ENCODE data around the gene RS1. TPM values are rescaled to one million over a fixed set of nuclear protein-coding genes. Genes with fewer than 3 reads are reported as not detected.

The RS1 gene
- total RNA-seq, 6 experiments from 2014 or later = not detected

DNA sequence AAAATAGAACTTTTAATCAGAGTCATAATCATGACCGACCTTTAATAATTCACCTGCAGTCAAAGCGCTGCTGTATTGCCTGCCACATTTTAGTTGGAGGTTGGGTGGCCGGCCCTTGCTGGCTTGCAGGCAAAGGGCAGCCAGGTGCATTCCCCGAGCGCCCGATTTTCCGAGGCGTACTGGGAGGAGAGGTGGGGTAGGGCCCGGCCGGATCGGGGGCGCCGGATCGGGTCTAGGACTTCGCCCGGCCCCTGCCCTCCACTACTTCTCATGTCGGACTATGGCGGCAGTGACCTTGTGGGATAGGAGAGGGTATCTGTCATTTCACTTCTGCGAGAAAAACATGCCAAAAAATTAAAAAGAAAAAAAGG, 2.5 kb upstream of the RS1 start:
- H3K4me1 ChIP-seq = no peaks in the 10 kb centered on the region
- H3K4me3 ChIP-seq = peak overlapping the region; percentile 45 to 70 (median 69)
- no peaks in the 10 kb centered on the region for H3K27me3 ChIP-seq
- TF ChIP-seq POLR2A (IDR thresholded peaks at IDR 0.05) (no peak), CTCF (IDR thresholded peaks at IDR 0.05) (no peak)
- H3K9me3 ChIP-seq = no peaks in the 10 kb centered on the region
- DNase-seq = peak; percentile 52 to 69 (median 57)
- intact Hi-C loops (cut with DNase I) = no loop called here
- H3K36me3 ChIP-seq = no peaks in the 10 kb centered on the region
- 20% methylated on average over 19 of the region's 19 CpGs for WGBS (ENCODE audit: insufficient coverage, low coverage, low lambda C conversion rate, missing lambda C conversion rate)
- peak overlapping the region in 2 of 3 donors; percentile 32 to 72 for H3K27ac ChIP-seq
- ATAC-seq = peak; percentile 61 to 74 (median 66)

GRCh38 chrX:18668071-18668835, 3.7 kb downstream of the RS1 start:
- Histone ChIP-seq H3K4me3 (no peak overlapping the region), H3K4me1 (no peaks in the 10 kb centered on the region), H3K27ac (no peak overlapping the region), H3K27me3 (no peaks in the 10 kb centered on the region), H3K36me3 (no peaks in the 10 kb centered on the region), H3K9me3 (no peaks in the 10 kb centered on the region)
- 69% methylated on average over 15 of the region's 15 CpGs for WGBS (ENCODE audit: insufficient coverage, low coverage, low lambda C conversion rate, missing lambda C conversion rate)
- TF ChIP-seq CTCF (IDR thresholded peaks at IDR 0.05) (no peak), POLR2A (IDR thresholded peaks at IDR 0.05) (no peak)
- DNase-seq = no peak
- intact Hi-C loops (cut with DNase I) = no loop called here
- ATAC-seq = peak in 1 of 4 donors; percentile 38

DNA sequence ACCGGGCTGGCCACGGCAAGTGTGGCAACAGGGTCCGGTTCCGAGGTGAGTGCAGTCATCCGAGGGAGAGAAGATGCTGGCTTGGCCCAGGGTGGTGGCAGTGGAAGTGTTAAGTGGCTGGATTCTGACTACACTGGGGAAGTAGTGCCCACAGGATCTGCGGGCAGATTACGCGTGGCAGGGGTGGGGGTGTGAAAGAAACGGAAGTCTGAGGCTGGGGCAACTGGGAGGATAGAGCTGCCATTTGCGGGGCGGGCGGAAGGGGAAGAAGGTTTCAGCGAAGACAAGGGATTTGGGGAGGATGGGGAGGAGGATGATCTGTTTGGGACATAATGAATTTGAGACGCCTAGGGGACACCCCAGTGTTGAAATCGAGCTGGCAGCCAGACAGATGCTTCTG, 5.3 kb downstream of the RS1 start:
- Histone ChIP-seq H3K27me3 (no peaks in the 10 kb centered on the region), H3K4me1 (no peaks in the 10 kb centered on the region), H3K27ac (no peak overlapping the region), H3K4me3 (no peak overlapping the region), H3K9me3 (no peaks in the 10 kb centered on the region), H3K36me3 (no peaks in the 10 kb centered on the region)
- no peak for ATAC-seq
- 87% methylated on average over 10 of the region's 15 CpGs for WGBS (ENCODE audit: insufficient coverage, low coverage, low lambda C conversion rate, missing lambda C conversion rate)
- DNase-seq = no peak
- intact Hi-C loops (cut with DNase I) = no loop called here
- TF ChIP-seq CTCF (IDR thresholded peaks at IDR 0.05) (no peak), POLR2A (IDR thresholded peaks at IDR 0.05) (no peak)

DNA sequence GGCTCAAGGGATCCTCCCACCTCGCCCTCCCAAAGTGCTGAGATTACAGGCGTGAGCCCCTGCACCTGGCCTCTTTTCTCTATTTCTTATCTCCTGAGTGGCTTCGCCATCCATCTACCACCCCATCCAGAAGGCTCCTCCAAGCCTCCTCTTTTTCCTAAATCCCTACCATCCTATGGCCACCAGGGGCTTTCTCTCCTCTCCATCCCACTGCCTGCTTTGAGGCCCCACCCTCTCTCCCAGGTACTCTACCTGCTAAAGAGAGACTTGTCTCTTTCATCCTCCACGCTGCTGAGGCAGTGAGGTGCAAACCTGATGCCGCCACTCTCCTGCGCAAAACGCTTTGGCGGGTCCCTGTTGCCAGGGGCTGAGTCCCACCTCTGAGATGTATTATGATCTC, 7.0 kb downstream of the RS1 start:
- DNase-seq (no peak), ATAC-seq (no peak)
- no peaks in the 10 kb centered on the region for H3K36me3 ChIP-seq
- H3K27ac ChIP-seq = no peak overlapping the region
- no peaks in the 10 kb centered on the region for H3K27me3 ChIP-seq
- TF ChIP-seq CTCF (IDR thresholded peaks at IDR 0.05) = no peak
- TF ChIP-seq POLR2A (IDR thresholded peaks at IDR 0.05) = no peak
- no peaks in the 10 kb centered on the region for H3K9me3 ChIP-seq
- no peaks in the 10 kb centered on the region for H3K4me1 ChIP-seq
- intact Hi-C loops (cut with DNase I) = no loop called here
- H3K4me3 ChIP-seq = no peak overlapping the region
- 59% methylated on average over 7 of the region's 8 CpGs for WGBS (ENCODE audit: insufficient coverage, low coverage, low lambda C conversion rate, missing lambda C conversion rate)

Data from right lobe of liver (tissue), 6 donors.